ENCODE measurements around the gene CELF3.

CELF3 gene

GRCh38 chr1:151713044-151713443 lies 3.6 kb downstream of the CELF3 start:
- Histone ChIP-seq H3K4me3 (ENCODE audit: low read depth, low read length) (no peak overlapping the region), H3K36me3 (ENCODE audit: control insufficient read depth in 2 of 2, insufficient read depth in 1 of 2, low read length in 2 of 2) (no peaks in the 10 kb centered on the region), H3K27ac (ENCODE audit: extremely low read depth, low read depth, low read length) (no peak overlapping the region), H3K4me1 (ENCODE audit: control insufficient read depth, insufficient read depth, low read length) (no peaks in the 10 kb centered on the region), H3K9me3 (ENCODE audit: control insufficient read depth, insufficient read depth, low read depth, low read length) (no peaks in the 10 kb centered on the region)
- ChIA-PET CTCF (interaction anchor here (0.6 to 0.8 kb wide), 3 partner anchors 11 to 1199 kb away, joined by 3 read pairs; no protein-coding TSS in a partner anchor), POLR2A (no interaction called here)
- TF ChIP-seq ZNF16 (tag by site-specific recombination; IDR thresholded peaks at IDR 0.05; ENCODE audit: low read depth) (no peak), REST (tag by site-specific recombination; IDR thresholded peaks at IDR 0.05) (no peak), ZNF223 (tag by site-specific recombination; IDR thresholded peaks at IDR 0.05) (no peak), ZFP3 (tag by site-specific recombination; IDR thresholded peaks at IDR 0.05; ENCODE audit: low read depth) (no peak), ZNF585B (tag by site-specific recombination; IDR thresholded peaks at IDR 0.05) (no peak), ZNF449 (tag by site-specific recombination; IDR thresholded peaks at IDR 0.05) (no peak), ZNF426 (tag by site-specific recombination; IDR thresholded peaks at IDR 0.05) (no peak), ZNF10 (tag by site-specific recombination; IDR thresholded peaks at IDR 0.05) (no peak), MZF1 (tag by site-specific recombination; IDR thresholded peaks at IDR 0.05; ENCODE audit: borderline replicate concordance) (no peak), ZBTB21 (tag by site-specific recombination; IDR thresholded peaks at IDR 0.05) (no peak), ZNF623 (tag by site-specific recombination; IDR thresholded peaks at IDR 0.05) (no peak), KLF1 (tag by site-specific recombination; IDR thresholded peaks at IDR 0.05) (no peak), HOXC10 (CRISPR knock-in tag; IDR thresholded peaks at IDR 0.05) (no peak), ZNF18 (tag by site-specific recombination; IDR thresholded peaks at IDR 0.05) (no peak), ZNF521 (tag by site-specific recombination; IDR thresholded peaks at IDR 0.05) (no peak)

GRCh38 chr1:151711951-151712350 lies 4.7 kb downstream of the CELF3 start:
- no peak overlapping the region for H3K27ac ChIP-seq (ENCODE audit: extremely low read depth, low read depth, low read length)
- ChIA-PET POLR2A (no interaction called here), CTCF (interaction anchor here (0.7 to 1.5 kb wide), 2 partner anchors 19 to 268 kb away, joined by 3 to 4 read pairs; no protein-coding TSS in a partner anchor)
- no peaks in the 10 kb centered on the region for H3K9me3 ChIP-seq (ENCODE audit: control insufficient read depth, insufficient read depth, low read depth, low read length)
- no peaks in the 10 kb centered on the region for H3K36me3 ChIP-seq (ENCODE audit: control insufficient read depth in 2 of 2, insufficient read depth in 1 of 2, low read length in 2 of 2)
- no peaks in the 10 kb centered on the region for H3K4me1 ChIP-seq (ENCODE audit: control insufficient read depth, insufficient read depth, low read length)
- TF ChIP-seq ZBTB7A (tag by site-specific recombination; IDR thresholded peaks at IDR 0.05; ENCODE audit: low read depth) = no peak
- TF ChIP-seq ZIC2 (tag by site-specific recombination; IDR thresholded peaks at IDR 0.05) = no peak
- no peak for TF ChIP-seq PRDM10 (tag by site-specific recombination; IDR thresholded peaks at IDR 0.05)
- TF ChIP-seq ZBTB1 (tag by site-specific recombination; IDR thresholded peaks at IDR 0.05) = no peak
- no peak for TF ChIP-seq PRDM4 (tag by site-specific recombination; IDR thresholded peaks at IDR 0.05)
- TF ChIP-seq ZBTB21 (tag by site-specific recombination; IDR thresholded peaks at IDR 0.05) = no peak
- TF ChIP-seq ZNF660 (tag by site-specific recombination; IDR thresholded peaks at IDR 0.05) = no peak
- no peak for TF ChIP-seq ZBTB20 (tag by site-specific recombination; IDR thresholded peaks at IDR 0.05)
- H3K4me3 ChIP-seq (ENCODE audit: low read depth, low read length) = no peak overlapping the region
